LNCAP (cell line): Measurements from ENCODE around the gene PDE4D.

Experiments
- CTCF ChIP-seq: fragments of 450-650 bp; IDR thresholded peaks from 2 replicates; pipeline ENCODE4 v1.5.1; 2017; ENCODE audit warnings: mild to moderate bottlenecking

Gene PDE4D

GRCh38 chr5:59709346-59709821, 184.1 kb downstream of the PDE4D start:
- no peak for TF ChIP-seq CTCF

- TF ChIP-seq CTCF: no peak
These were observed 188.6 kb downstream of the PDE4D start for GRCh38 chr5:59704936-59705335.

GRCh38 chr5:59703789-59704188, 189.7 kb downstream of the PDE4D start:
- no peak for TF ChIP-seq CTCF

GRCh38 chr5:59698207-59699178, 195.0 kb downstream of the PDE4D start:
- TF ChIP-seq CTCF: no peak

GRCh38 chr5:59694411-59694810, 199.1 kb downstream of the PDE4D start:
- no peak for TF ChIP-seq CTCF

GRCh38 chr5:59693492-59694309, 199.8 kb downstream of the PDE4D start:
- TF ChIP-seq CTCF: no peak

- TF ChIP-seq CTCF: no peak
These were observed 207.7 kb downstream of the PDE4D start for GRCh38 chr5:59685793-59686192.
